Chondrocyte (in vitro differentiated cells): ENCODE measurements around the gene NRBP1. TPM values are rescaled to one million over a fixed set of nuclear protein-coding genes. Genes with fewer than 3 reads are reported as not detected.

ENCODE experiments used
- DNase-seq: peaks from one replicate; pipeline ENCODE4 v3.0.0; 2021; ENCODE audit warnings: mixed read lengths, low spot score
- H3K27ac Mint-ChIP-seq: one replicate; pipeline ENCODE4 v1.8.0; 2021; ENCODE audit warnings: mild to moderate bottlenecking, moderate library complexity, mixed read lengths; ENCODE audit not compliant: unreplicated experiment
- H3K27me3 Mint-ChIP-seq: 2 replicates; pipeline ENCODE4 v1.8.0; 2021; ENCODE audit warnings: low read depth, mixed read lengths
- H3K36me3 Mint-ChIP-seq: 2 replicates; pipeline ENCODE4 v1.8.0; 2021; ENCODE audit warnings: low read depth, mixed read lengths
- H3K4me1 Mint-ChIP-seq: 2 replicates; pipeline ENCODE4 v1.8.0; 2021; ENCODE audit warnings: low read depth, mild to moderate bottlenecking, mixed read lengths
- H3K4me3 Mint-ChIP-seq: one replicate; pipeline ENCODE4 v1.8.0; 2021; ENCODE audit warnings: mild to moderate bottlenecking, moderate library complexity, mixed read lengths; ENCODE audit not compliant: unreplicated experiment
- H3K9me3 Mint-ChIP-seq: 2 replicates; pipeline ENCODE4 v1.8.0; 2021; ENCODE audit warnings: low read depth, mixed read lengths
- total RNA-seq: library from RNA; stranded (reverse); gene quantifications from 3 replicates; pipeline ENCODE4 v1.2.1, GENCODE V29; 2021
- TF ChIP-seq, protein P1 (sequence below): fragments of 200-600 bp; sonication (generic); IDR thresholded peaks from 2 replicates; pipeline ENCODE4 v1.5.0; 2021; ENCODE audit warnings: antibody characterized with exemption, mild to moderate bottlenecking, moderate library complexity

NRBP1 gene
- total RNA-seq, 1 donor from 2014 or later, result 128 TPM

DNA sequence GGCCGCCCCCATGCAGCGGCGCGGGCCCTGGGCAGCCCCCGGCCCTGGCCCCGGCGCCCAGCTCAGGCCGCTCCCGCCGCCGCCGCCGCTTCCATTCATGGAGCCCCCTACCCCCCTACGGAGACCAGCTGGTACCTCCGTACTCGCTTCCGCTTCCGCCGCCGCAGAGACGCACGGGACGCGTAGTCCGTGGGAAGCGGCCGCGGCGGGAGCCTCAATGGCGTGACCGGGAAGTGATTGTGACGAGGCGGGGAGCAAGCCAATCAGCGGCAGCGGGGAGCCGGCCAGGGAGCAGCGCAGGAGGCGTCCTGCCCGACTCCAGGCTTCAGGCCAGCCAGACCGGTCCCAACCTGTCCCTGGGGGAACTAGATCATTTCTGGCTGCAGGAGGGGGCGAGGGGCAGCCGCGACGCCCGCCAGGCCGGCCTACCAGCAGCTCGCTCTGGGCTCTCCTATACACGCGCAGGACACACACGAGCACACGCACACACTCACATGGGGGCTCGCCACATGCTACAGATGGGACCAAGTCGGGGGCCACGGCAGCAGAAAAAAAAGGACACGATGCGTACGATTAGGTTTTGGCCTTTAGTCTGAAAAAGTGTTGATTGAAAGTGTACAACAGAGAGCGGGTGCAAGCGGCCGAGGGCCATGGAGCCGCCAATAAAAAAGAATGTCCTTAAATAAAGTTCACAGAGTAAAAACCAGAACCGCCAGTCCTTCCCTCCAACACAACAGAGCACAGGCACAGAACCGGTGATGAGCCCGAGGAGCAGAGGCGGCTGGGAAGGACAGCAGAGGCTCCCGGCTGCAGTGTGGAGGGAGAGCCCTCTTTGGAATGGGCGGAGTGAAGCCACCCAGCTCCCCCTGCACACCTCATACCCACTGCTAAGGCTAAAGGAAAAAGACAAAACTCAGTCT, 47.5 kb upstream of the NRBP1 start, which contains the start of gene ZNF513:
ZNF513 (minus strand) TSS at position 109 of the 920 bp plus-strand sequence. CDS start 208 bp downstream, outside the sequence.
- Mint-ChIP-seq H3K27me3 (no peaks in the 10 kb centered on the region), H3K36me3 (peaks cover 29% of the 10 kb centered on the region), H3K27ac (peak within 1 kb of the TSS; percentile 99), H3K9me3 (no peaks in the 10 kb centered on the region), H3K4me3 (peak within 1 kb of the TSS; percentile 85), H3K4me1 (peaks cover 33% of the 10 kb centered on the region)
- TF ChIP-seq, protein P1, sequence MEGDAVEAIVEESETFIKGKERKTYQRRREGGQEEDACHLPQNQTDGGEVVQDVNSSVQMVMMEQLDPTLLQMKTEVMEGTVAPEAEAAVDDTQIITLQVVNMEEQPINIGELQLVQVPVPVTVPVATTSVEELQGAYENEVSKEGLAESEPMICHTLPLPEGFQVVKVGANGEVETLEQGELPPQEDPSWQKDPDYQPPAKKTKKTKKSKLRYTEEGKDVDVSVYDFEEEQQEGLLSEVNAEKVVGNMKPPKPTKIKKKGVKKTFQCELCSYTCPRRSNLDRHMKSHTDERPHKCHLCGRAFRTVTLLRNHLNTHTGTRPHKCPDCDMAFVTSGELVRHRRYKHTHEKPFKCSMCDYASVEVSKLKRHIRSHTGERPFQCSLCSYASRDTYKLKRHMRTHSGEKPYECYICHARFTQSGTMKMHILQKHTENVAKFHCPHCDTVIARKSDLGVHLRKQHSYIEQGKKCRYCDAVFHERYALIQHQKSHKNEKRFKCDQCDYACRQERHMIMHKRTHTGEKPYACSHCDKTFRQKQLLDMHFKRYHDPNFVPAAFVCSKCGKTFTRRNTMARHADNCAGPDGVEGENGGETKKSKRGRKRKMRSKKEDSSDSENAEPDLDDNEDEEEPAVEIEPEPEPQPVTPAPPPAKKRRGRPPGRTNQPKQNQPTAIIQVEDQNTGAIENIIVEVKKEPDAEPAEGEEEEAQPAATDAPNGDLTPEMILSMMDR, result no peak
- peak; percentile 98 for DNase-seq

DNA sequence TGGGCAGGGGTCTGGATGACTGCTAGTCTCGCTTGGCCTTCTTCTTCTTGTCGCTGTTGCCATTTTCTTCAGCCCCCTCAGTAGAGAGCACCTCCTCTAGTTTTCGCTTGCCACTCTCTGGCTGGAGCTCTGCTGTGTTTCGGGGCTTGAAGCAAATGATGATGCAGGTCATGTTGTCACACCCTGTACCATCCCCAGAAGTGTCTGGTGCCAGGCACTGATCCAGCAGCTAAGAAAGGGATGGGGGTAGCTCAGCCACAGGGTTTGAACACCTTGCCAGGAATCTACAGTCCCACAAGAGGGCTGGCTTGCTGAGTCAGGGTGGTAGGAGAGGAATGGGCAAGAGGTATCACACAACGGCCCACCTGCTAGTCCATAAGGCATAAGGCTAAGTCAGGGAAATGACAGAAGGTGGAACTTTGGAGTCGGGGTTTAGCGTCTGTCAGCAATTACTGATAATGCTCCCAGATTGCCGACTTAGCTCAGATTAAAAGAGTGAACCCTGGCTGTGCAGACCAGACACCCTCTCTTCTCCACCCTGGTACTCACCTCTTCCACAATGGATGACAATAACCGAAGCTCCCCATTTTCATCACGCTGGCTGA, 46.8 kb upstream of the NRBP1 start:
- TF ChIP-seq, protein P1, result no peak
- no peak for DNase-seq
- Mint-ChIP-seq H3K36me3 (peaks cover 25% of the 10 kb centered on the region), H3K4me1 (peaks cover 33% of the 10 kb centered on the region), H3K27me3 (no peaks in the 10 kb centered on the region), H3K4me3 (peak overlapping the region; percentile 85), H3K9me3 (no peaks in the 10 kb centered on the region), H3K27ac (peak overlapping the region; percentile 99)

- Mint-ChIP-seq H3K27me3 (no peaks in the 10 kb centered on the region), H3K4me3 (no peak overlapping the region), H3K27ac (no peak overlapping the region), H3K36me3 (peaks cover 7% of the 10 kb centered on the region), H3K4me1 (peaks cover 5% of the 10 kb centered on the region), H3K9me3 (no peaks in the 10 kb centered on the region)
- TF ChIP-seq, protein P1, result no peak
- no peak for DNase-seq
Observed at GRCh38 chr2:27390822-27391679, 37.4 kb upstream of the NRBP1 start.

DNA sequence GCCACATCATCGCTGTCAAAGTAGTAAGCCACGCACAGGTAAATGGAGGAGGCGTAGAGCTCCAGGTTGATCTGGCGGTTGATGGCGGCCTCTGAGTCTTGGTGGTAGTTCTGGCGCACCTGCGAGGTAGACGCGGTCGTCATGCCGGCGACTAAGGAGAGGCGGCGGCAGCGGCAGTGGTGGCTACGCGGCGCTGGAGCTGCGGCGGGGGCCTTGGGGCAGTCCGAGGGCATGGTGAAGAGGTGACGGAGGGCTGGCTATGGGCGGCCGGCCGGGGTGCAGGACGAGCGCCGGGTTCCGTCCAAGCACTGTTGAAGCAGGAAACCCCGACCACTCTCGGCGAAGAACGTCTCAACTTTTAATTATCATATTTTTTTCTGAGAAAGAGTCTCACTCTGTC, 35.2 kb upstream of the NRBP1 start:
- H3K27me3 Mint-ChIP-seq, result no peaks in the 10 kb centered on the region
- peaks cover 5% of the 10 kb centered on the region for H3K4me1 Mint-ChIP-seq
- H3K9me3 Mint-ChIP-seq, result no peaks in the 10 kb centered on the region
- TF ChIP-seq, protein P1, result no peak
- H3K4me3 Mint-ChIP-seq, result no peak overlapping the region
- H3K36me3 Mint-ChIP-seq, result peaks cover 7% of the 10 kb centered on the region
- no peak for DNase-seq
- H3K27ac Mint-ChIP-seq, result no peak overlapping the region

GRCh38 chr2:27398962-27399361, 29.5 kb upstream of the NRBP1 start:
- Mint-ChIP-seq H3K4me1 (peaks cover 10% of the 10 kb centered on the region), H3K4me3 (no peak overlapping the region), H3K36me3 (no peaks in the 10 kb centered on the region), H3K9me3 (no peaks in the 10 kb centered on the region), H3K27me3 (no peaks in the 10 kb centered on the region), H3K27ac (peak overlapping the region; percentile 54)
- DNase-seq, result no peak
- TF ChIP-seq, protein P1, result no peak
